Mesenchymal stem cell (in vitro differentiated cells and primary cell): Measurements from ENCODE around the gene SSNA1.

ENCODE experiments used
- DNase-seq: peaks from one replicate; pipeline ENCODE4 v3.0.0-alpha.2; 2013
- H2AFZ ChIP-seq: one replicate; pipeline ENCODE4 v1.6.1; 2013; ENCODE audit warnings: low read depth, mild to moderate bottlenecking, control low read depth, inconsistent platforms, low read length, moderate library complexity
- H2AK5ac ChIP-seq: 2 replicates; pipeline ENCODE4 v1.6.1; 2013; ENCODE audit warnings: low read length, moderate library complexity, mild to moderate bottlenecking, inconsistent platforms; ENCODE audit not compliant: severe bottlenecking
- H2BK120ac ChIP-seq: one replicate; pipeline ENCODE4 v1.6.1; 2013; ENCODE audit warnings: low read depth, mild to moderate bottlenecking, inconsistent platforms, low read length, moderate library complexity
- H2BK12ac ChIP-seq, 2 experiments: one replicate each; pipeline ENCODE4 v1.6.1; 2013; ENCODE audit warnings: inconsistent platforms in 2 of 2, low read length in 2 of 2, mild to moderate bottlenecking in 2 of 2, moderate library complexity in 2 of 2, control low read depth in 1 of 2
- H2BK15ac ChIP-seq: one replicate; pipeline ENCODE4 v1.6.1; 2013; ENCODE audit warnings: mild to moderate bottlenecking, low read depth, inconsistent platforms; ENCODE audit not compliant: poor library complexity, severe bottlenecking
- H2BK5ac ChIP-seq: 2 replicates; pipeline ENCODE4 v1.6.1; 2013; ENCODE audit warnings: low read depth, mild to moderate bottlenecking, low read length, control low read depth, inconsistent platforms; ENCODE audit not compliant: poor library complexity, severe bottlenecking
- H3K14ac ChIP-seq, 2 experiments: one replicate each; pipeline ENCODE4 v1.6.1; 2013; ENCODE audit warnings: inconsistent platforms in 2 of 2, low read length in 2 of 2, control low read depth in 1 of 2, mild to moderate bottlenecking in 1 of 2, moderate library complexity in 1 of 2
- H3K18ac ChIP-seq, 2 experiments: one replicate each; pipeline ENCODE4 v1.6.1; 2013; ENCODE audit warnings: inconsistent platforms in 2 of 2, low read length in 2 of 2, control low read depth in 1 of 2, low read depth in 1 of 2, mild to moderate bottlenecking in 1 of 2
- H3K23ac ChIP-seq, 2 experiments: one replicate each; pipeline ENCODE4 v1.6.1; 2013; ENCODE audit warnings: inconsistent platforms in 2 of 2, low read length in 2 of 2, mild to moderate bottlenecking in 2 of 2, moderate library complexity in 2 of 2, control low read depth in 1 of 2
- H3K27ac ChIP-seq: 2 replicates; pipeline ENCODE4 v1.5.1; 2013; ENCODE audit warnings: mild to moderate bottlenecking, moderate library complexity, low read length, control low read depth, inconsistent platforms; ENCODE audit not compliant: poor library complexity, severe bottlenecking
- H3K27me3 ChIP-seq, 2 experiments: 2 replicates each; pipeline versions ENCODE4 v1.6.1 to v1.7.0; 2013; ENCODE audit warnings: low read length in 2 of 2, mild to moderate bottlenecking in 2 of 2, moderate library complexity in 2 of 2, control low read depth in 1 of 2, inconsistent platforms in 1 of 2; ENCODE audit not compliant: control insufficient read depth in 1 of 2, insufficient read depth in 1 of 2
- H3K36me3 ChIP-seq, 2 experiments: 2 replicates each; pipeline versions ENCODE4 v1.6.1 to v1.7.0; 2013; ENCODE audit warnings: low read length in 2 of 2, control low read depth in 1 of 2, inconsistent platforms in 1 of 2, low read depth in 1 of 2, mild to moderate bottlenecking in 1 of 2; ENCODE audit not compliant: insufficient read depth in 2 of 2, control insufficient read depth in 1 of 2
- H3K4ac ChIP-seq, 2 experiments: one replicate each; pipeline ENCODE4 v1.6.1; 2013; ENCODE audit warnings: inconsistent platforms in 2 of 2, low read length in 2 of 2, mild to moderate bottlenecking in 2 of 2, moderate library complexity in 2 of 2, control low read depth in 1 of 2, low read depth in 1 of 2
- H3K4me1 ChIP-seq: 2 replicates; pipeline ENCODE4 v1.6.1; 2013; ENCODE audit warnings: low read depth, low read length, control low read depth; ENCODE audit not compliant: control insufficient read depth, insufficient read depth
- H3K4me2 ChIP-seq: 2 replicates; pipeline ENCODE4 v1.6.1; 2013; ENCODE audit warnings: low read length, mild to moderate bottlenecking, inconsistent platforms; ENCODE audit not compliant: poor library complexity, severe bottlenecking
- H3K4me3 ChIP-seq, 2 experiments: 2 replicates each; pipeline versions ENCODE4 v1.5.1 to v1.7.0; 2013; ENCODE audit warnings: low read length in 2 of 2, mild to moderate bottlenecking in 2 of 2, control low read depth in 1 of 2, low read depth in 1 of 2; ENCODE audit not compliant: insufficient read depth in 1 of 2
- H3K79me1 ChIP-seq: replicated peaks from 2 replicates; pipeline ENCODE4 v1.6.1; 2013; ENCODE audit warnings: mild to moderate bottlenecking, control low read depth, low read length, inconsistent platforms; ENCODE audit not compliant: poor library complexity, severe bottlenecking
- H3K9ac ChIP-seq: 2 replicates; pipeline ENCODE4 v1.7.0; 2013; ENCODE audit warnings: mild to moderate bottlenecking, low read length, moderate library complexity
- H3K9me3 ChIP-seq: 2 replicates; pipeline ENCODE4 v1.7.0; 2013; ENCODE audit warnings: mild to moderate bottlenecking, low read length; ENCODE audit not compliant: control insufficient read depth
- H4K8ac ChIP-seq: one replicate; pipeline ENCODE4 v1.6.1; 2013; ENCODE audit warnings: inconsistent platforms, mild to moderate bottlenecking, low read length, moderate library complexity
- H4K91ac ChIP-seq: one replicate; pipeline ENCODE4 v1.6.1; 2013; ENCODE audit warnings: mild to moderate bottlenecking, low read length, inconsistent platforms
- WGBS: methylation state at CpG from one replicate; pipeline ENCODE4 v1.1.7; 2013; ENCODE audit warnings: mixed read lengths; 5-methylcytosine and 5-hydroxymethylcytosine counted together

Gene SSNA1

DNA sequence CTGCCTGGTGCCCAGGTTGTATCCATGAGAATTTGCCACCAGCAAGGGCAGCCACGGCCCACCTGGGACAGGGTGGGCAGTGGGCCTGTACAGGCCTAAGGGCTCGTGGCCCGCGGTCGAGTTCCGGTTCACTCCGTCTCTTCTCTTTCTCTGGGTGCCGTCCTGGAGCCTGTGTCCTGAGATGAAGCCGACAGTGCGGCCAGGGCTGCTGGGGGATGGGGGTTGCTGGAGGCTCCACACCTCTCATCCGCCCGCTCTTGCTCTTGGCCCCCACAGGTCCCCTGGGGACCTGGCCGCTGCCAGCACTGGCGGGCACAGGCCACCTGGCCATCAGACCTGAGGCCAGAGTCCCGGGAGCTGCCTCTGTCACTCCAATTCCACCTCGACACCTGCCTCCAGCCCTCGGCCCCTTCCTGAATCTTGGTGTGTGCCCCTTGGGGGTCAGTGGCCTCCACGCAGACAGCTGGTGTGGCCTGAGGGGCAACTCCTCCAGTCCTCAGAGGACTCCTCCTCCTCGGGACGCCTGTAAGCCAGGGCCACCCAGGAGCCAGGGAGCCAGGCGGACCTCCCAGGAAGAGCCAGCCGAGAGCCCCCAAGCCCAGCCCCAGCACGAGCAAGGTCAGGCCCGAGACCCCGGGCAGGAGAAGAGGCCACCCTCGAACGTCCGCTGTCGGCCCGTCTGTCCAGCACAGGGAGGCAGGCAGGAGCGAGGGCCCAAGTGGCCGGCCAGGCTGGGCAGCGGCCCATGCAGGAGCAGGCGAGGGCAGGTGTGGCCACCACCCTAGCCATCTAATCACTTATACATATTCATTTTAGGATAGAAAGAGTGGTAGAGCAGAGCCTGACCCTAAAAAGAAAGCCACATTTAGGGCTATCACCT is 23.9 kb upstream of the SSNA1 start:
- Histone ChIP-seq H2BK5ac (no peak overlapping the region), H3K4me3 (no peak overlapping the region), H3K4ac (no peak overlapping the region), H3K27ac (no peak overlapping the region), H2BK15ac (peak overlapping the region; percentile 30), H2BK120ac (no peak overlapping the region), H3K9ac (no peak overlapping the region), H3K9me3 (no peaks in the 10 kb centered on the region), H2AFZ (no peak overlapping the region), H3K36me3 (no peaks in the 10 kb centered on the region), H3K79me1 (no peaks in the 10 kb centered on the region), H3K27me3 (peaks cover 78 to 87% of the 10 kb centered on the region in 2 experiments), H2BK12ac (no peak overlapping the region), H3K14ac (no peak overlapping the region), H3K4me2 (no peak overlapping the region), H4K8ac (no peak overlapping the region), H2AK5ac (no peak overlapping the region), H3K18ac (no peak overlapping the region), H4K91ac (no peak overlapping the region), H3K4me1 (peaks cover 38% of the 10 kb centered on the region), H3K23ac (no peak overlapping the region)
- no peak for DNase-seq
- WGBS = 80% methylated on average over 30 of the region's 34 CpGs

DNA sequence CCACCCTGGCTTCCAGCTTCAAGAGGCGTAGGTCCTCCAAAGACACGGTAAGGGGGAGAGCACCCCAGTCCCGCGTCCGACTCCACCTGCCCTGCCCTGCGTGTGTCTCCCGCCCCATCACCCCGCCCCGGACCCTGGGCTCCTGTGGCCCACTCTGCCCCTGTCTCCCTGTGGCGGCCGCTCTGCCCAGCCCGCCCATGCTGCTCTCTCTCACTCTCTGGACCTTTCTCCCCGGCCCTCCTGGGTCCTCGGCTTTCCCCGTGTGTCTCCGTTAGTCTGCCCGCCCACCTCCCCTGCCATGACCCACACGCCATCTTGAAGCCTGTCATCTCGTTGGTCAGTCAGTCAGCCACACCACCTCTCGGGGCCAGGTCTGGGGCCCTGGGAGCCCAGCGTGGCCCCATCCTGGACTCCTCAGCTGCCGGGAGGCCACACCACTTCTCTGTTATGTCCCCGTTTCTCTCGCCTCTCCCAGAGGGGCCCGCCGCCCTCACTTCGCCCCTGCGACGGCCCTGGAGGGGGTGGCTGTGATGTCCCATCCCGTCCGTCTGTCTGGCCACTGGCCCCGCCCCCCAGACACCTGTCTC is 23.1 kb upstream of the SSNA1 start:
- Histone ChIP-seq H3K4me3 (no peak overlapping the region), H3K4me2 (no peak overlapping the region), H3K18ac (no peak overlapping the region), H3K23ac (no peak overlapping the region), H3K36me3 (no peaks in the 10 kb centered on the region), H2AFZ (no peak overlapping the region), H4K8ac (no peak overlapping the region), H2BK120ac (no peak overlapping the region), H3K4me1 (peaks cover 41% of the 10 kb centered on the region), H3K14ac (no peak overlapping the region), H2BK15ac (no peak overlapping the region), H3K9me3 (no peaks in the 10 kb centered on the region), H3K27me3 (peaks cover 79 to 85% of the 10 kb centered on the region in 2 experiments), H2BK5ac (no peak overlapping the region), H2AK5ac (no peak overlapping the region), H4K91ac (no peak overlapping the region), H3K79me1 (no peaks in the 10 kb centered on the region), H3K27ac (no peak overlapping the region), H3K9ac (no peak overlapping the region), H3K4ac (no peak overlapping the region), H2BK12ac (no peak overlapping the region)
- no peak for DNase-seq
- WGBS = 86% methylated on average over 32 of the region's 32 CpGs

DNA sequence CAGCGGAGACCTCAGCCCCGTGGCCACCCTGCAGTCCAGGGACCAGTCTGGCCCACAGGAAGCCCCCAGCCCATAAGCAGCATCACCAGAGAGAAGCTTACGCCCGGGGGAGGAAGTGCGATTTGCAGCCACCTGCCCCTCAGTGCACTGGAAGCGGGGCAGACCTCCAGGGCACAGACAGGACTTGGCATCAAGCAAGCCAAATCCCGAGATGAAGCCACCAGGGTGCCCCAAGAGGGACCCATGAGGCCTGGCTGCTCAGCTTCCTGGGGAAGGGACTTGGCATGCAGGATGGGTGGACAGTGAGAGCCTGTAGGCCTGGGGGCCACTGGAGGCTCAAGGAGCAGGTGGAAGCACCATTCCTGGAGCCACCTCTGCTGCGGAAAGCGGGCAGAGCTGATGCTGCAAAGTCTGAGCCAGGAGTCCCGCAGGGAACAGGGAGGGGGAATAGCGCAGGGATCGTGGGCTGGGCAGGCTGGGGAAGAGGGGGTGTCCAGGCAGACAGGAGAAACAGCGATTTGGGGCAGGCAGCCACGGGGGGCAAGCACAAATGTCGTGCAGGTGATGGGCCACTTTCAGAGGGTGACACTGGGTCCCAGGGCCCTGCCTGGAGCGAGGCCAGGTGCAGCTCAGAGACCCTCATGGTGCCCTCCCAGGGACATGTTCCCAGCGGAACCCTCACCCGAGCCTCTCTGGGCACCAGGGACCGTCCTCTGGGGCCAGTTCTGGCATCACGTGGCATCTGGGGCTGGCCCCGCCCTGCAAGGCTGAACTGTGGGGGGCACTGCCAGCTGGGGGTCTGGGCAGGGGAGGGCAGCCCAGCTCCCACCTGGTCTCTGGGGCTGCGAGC is 21.9 kb upstream of the SSNA1 start:
- Histone ChIP-seq H2BK12ac (no peak overlapping the region), H3K4me3 (no peak overlapping the region), H2AK5ac (no peak overlapping the region), H3K9ac (no peak overlapping the region), H3K27me3 (peaks cover 85 to 87% of the 10 kb centered on the region in 2 experiments), H3K14ac (no peak overlapping the region), H2AFZ (no peak overlapping the region), H4K8ac (no peak overlapping the region), H3K9me3 (no peaks in the 10 kb centered on the region), H2BK120ac (no peak overlapping the region), H3K36me3 (no peaks in the 10 kb centered on the region), H3K18ac (no peak overlapping the region), H3K4ac (no peak overlapping the region), H3K4me1 (peaks cover 39% of the 10 kb centered on the region), H2BK5ac (no peak overlapping the region), H3K23ac (no peak overlapping the region), H4K91ac (no peak overlapping the region), H3K79me1 (no peaks in the 10 kb centered on the region), H2BK15ac (no peak overlapping the region), H3K27ac (no peak overlapping the region), H3K4me2 (no peak overlapping the region)
- DNase-seq = no peak
- 73% methylated on average over 22 of the region's 22 CpGs for WGBS

DNA sequence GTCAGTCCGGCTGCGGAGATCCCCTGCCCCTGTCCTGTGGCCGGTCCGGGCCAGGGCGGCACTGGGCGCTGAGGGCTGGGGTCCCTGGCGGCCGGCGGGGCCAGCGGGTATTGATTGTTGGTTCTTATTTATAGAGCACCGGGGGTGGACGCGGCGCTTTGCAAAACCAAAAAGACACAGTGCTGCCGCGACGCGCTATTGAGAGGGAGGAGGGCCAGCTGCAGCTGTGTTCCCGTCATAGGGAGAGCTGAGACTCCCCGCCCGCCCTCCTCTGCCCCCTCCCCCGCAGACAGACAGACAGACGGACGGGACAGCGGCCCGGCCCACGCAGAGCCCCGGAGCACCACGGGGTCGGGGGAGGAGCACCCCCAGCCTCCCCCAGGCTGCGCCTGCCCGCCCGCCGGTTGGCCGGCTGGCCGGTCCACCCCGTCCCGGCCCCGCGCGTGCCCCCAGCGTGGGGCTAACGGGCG is 21.2 kb upstream of the SSNA1 start:
- Histone ChIP-seq H3K27me3 (peaks cover 87% of the 10 kb centered on the region in 2 experiments), H3K36me3 (no peaks in the 10 kb centered on the region), H3K9ac (no peak overlapping the region), H3K18ac (no peak overlapping the region), H3K4me2 (no peak overlapping the region), H3K4me1 (peaks cover 32% of the 10 kb centered on the region), H3K27ac (no peak overlapping the region), H4K8ac (no peak overlapping the region), H3K9me3 (no peaks in the 10 kb centered on the region), H3K23ac (no peak overlapping the region), H2AK5ac (no peak overlapping the region), H2BK120ac (no peak overlapping the region), H3K4me3 (no peak overlapping the region), H3K79me1 (no peaks in the 10 kb centered on the region), H3K4ac (no peak overlapping the region), H2BK15ac (no peak overlapping the region), H2AFZ (no peak overlapping the region), H2BK12ac (no peak overlapping the region), H3K14ac (no peak overlapping the region), H2BK5ac (no peak overlapping the region), H4K91ac (no peak overlapping the region)
- 48% methylated on average over 40 of the region's 44 CpGs for WGBS
- no peak for DNase-seq
